ENCODE measurements around the gene ZG16. TPM values are rescaled to one million over a fixed set of nuclear protein-coding genes. Genes with fewer than 3 reads are reported as not detected.
"Not testable (repeated sequence)": the region's sequence is repeated elsewhere in the genome, so short reads cannot be mapped to it uniquely, and the experiment has no call there.

Gene ZG16, protein sequence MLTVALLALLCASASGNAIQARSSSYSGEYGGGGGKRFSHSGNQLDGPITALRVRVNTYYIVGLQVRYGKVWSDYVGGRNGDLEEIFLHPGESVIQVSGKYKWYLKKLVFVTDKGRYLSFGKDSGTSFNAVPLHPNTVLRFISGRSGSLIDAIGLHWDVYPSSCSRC
- not detected for total RNA-seq

DNA sequence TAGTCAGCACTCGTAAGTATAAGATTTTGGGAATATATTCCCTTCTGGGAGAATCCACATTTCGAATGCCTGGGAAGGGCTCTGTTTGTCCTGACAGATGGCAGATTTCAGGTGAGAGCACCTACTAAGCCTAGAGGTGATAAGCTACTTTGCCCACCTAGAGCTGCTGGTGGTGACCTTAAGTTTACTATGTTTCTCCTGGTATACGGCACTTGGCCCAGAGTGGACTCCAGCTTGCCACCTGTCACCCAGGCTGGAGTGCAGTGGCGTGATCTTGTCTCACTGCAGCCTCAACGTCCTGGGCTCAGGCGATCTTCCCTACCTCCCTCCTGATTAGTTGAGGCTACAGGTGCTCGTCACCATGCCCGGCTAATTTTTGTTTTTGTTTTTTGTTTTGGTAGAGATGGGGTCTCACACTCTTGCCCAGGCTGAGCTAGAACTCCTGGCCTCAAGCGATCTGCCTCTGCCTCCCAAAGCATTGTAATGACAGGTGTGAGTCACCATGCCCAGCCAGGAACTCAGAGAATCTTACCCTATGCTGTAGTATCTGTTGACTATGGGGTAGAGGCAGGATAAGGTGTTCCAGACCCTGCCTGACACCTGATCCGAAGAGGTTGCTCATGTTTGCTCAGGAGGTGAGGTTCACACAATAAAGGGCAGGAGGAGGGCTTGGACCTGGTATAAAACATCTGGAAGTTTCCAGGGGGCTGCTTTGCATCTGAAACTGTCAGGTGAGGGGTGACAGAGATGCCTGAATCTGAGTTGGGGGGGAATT lies at the start of gene ZG16:
Gene ZG16 (plus strand): TSS at position 681 of the 775 bp plus-strand sequence. CDS start 1,011 bp downstream, outside the sequence.
- ATAC-seq, result no peak
- intact Hi-C loops (cut with DNase I), result no loop called here
- no peak for DNase-seq (ENCODE audit: low spot score)

DNA sequence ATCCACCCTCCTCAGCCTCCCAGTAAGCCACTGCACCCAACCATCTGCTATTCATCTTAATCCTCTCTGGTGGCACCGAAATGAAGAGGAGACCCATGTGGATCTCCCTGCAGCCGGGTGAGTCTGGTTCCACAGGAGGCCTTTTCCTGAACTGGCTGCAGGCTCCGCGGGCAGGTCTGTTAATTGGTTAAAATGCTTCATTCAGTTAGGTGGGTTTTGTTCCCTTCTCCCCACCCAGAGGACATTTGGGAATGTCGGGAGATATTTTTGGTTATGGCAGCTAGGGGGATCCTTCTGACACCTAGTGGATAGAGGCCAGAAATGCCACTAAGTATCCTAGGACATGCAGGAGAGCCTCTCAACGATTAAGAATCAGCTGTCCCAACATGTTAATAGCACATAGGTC lies 48.9 kb upstream of the ZG16 start:
- DNase-seq (ENCODE audit: low spot score) (no peak), ATAC-seq (peak; percentile 73)
- intact Hi-C loops (cut with DNase I), result no loop called here

DNA sequence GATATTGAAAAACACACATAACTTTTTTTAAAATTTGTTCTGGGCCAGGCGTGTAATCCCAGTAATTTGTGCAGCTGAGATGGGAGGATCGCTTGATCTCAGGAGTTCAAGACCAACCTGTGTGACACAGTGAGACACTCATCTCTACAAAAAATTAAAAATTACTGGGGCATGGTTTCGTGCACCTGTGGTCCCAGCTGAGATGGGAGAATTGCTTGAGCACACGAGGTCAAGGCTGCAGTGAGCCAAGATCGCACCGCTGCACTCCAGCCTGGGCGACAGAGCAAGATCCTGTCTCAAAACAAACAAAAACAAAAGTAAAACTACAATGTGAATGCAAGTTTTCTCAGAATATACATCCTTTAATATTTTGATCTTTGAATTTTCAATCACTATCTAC lies 47.4 kb upstream of the ZG16 start:
- no peak for ATAC-seq
- intact Hi-C loops (cut with DNase I), result no loop called here
- DNase-seq (ENCODE audit: low spot score), result no peak

DNA sequence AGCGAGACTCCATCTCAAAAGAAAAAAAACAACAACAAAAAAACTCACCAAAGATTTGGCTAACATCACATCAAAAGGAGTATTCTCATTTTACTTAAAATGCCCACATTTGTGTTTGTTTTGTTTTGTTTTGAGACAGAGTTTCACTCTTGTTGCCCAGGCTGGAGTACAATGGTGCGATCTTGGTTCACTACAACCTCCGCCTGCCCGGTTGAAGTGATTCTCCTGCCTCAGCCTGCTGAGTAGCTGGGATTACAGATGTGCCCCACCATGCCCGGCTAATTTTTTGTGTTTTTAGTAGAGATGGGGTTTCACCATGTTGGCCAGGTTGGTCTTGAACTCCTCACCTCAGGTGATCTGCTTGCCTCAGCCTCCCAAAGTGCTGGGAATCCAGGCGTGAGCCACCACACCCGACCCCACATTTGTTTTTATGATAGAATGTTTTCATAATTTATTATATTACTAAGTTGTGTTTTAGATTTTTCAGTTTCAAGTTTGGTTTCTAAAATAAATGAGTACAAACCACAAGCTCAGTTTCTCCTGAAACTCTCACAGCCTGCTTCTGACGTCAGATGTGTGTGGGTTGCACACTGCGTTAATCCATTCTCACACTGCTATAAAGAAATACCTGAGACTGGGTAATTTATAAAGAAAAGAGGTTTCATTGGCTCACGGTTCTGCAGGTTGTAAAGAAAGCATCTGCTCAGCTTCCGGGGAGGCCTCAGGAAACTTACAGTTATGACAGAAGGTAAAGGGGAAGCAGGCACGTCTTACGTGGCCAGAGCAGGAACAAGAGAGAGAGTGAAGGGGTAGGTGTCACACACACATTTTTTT lies 46.1 kb upstream of the ZG16 start:
- DNase-seq (ENCODE audit: low spot score); intact Hi-C loops (cut with DNase I); ATAC-seq: not testable (repeated sequence)

DNA sequence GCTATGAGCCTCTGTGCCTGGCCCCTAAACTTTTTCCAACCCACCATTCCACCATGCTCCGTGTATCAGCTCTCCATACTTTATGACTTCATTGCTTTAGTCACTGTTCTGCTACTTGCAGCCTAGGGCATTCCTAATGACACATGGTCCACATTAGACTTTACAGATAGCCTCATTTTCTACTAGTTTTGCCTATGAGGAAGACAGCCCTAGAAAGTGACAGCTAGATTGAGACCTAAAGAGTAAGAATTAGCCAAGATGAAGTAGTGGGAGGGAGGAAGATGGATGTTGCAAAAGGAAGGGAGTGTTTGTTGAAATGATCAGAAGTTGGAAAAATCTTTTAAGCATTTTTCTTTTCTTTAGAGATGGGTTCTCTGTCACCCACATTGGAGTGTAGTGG lies 43.3 kb upstream of the ZG16 start:
- intact Hi-C loops (cut with DNase I), result no loop called here
- DNase-seq (ENCODE audit: low spot score) (no peak), ATAC-seq (no peak)

DNA sequence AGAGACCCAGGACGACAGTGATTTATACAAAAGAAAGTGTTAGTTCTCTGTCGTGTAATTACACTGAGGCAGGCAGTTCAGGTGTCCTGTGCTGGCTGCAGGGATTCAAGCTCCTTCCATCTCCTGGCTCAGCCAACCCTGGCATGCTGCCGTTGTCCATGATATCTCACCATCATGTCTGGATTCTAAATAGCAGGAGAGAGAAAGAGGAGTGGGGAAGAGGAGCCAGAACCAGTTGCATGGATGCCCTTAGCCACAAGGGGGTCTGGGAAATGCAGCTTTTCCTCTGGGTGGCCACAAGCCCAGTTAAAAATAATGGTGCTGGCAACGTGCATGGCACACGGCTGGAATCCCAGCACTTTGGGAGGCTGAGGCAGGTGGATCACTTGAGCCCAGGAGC lies 41.9 kb upstream of the ZG16 start:
- no peak for DNase-seq (ENCODE audit: low spot score)
- ATAC-seq, result no peak
- intact Hi-C loops (cut with DNase I), result no loop called here

DNA sequence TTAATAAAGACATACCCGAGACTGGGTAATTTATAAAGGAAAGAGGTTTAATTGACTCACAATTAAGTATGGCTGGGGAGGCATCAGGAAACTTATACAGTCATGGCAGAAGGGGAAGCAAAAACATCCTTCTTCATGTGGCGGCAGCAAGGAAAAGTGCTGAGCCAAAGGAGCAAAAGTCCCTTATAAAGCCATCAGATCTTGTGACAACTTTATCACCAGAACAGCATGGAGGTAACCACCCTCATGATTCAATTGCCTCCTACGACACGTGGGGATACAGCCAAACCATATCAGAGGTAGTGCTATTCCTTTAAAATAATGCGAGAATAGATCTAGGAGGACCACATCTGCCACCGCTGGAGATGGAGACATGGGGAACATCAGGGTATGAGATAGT lies 41.3 kb upstream of the ZG16 start:
- DNase-seq (ENCODE audit: low spot score), result no peak
- intact Hi-C loops (cut with DNase I), result no loop called here
- no peak for ATAC-seq

DNA sequence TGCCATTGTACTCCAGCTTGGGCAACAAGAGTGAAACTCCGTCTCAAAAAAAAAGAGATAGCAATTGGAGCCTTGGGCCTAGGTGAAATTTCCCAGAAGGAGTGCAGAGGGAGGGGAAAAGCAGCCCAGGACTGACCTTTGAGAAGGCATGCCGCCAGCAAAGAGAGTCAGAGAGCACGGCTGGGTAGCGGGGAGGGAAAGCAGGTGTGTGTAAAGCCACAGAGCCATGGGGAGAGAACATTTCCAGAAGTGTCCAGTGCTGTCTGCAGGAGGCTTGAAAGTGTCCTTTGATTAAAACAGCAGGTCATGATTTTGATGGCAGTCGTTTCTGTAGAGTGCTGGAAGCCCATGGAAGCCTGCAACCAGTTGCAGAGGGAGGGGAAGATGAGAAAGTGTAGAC lies 40.3 kb upstream of the ZG16 start:
- ATAC-seq, result no peak
- intact Hi-C loops (cut with DNase I), result no loop called here

DNA sequence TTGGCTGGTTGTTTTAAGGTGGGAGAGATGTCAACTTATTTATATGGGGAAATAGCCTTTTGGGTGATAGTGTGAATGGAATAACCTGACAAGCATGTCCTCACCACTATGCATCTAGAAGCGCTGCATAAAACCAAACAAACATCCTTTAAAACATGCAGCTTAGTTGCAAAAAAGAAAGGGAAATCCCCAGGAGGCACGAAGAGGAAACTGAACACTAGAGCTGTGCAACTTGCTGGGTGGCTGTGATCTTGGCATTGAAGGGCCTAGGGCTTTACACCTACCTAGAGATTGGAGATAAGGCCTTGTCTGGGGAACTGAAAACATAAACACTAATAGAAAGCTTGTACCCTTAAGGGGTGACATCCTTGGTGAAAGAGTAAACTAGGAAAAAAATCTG lies 39.5 kb upstream of the ZG16 start:
- ATAC-seq (no peak), DNase-seq (ENCODE audit: low spot score) (no peak)
- intact Hi-C loops (cut with DNase I), result no loop called here

More for the DNA sequence above, 40.3 kb upstream of the ZG16 start:
- DNase-seq (ENCODE audit: low spot score), result no peak

DNA sequence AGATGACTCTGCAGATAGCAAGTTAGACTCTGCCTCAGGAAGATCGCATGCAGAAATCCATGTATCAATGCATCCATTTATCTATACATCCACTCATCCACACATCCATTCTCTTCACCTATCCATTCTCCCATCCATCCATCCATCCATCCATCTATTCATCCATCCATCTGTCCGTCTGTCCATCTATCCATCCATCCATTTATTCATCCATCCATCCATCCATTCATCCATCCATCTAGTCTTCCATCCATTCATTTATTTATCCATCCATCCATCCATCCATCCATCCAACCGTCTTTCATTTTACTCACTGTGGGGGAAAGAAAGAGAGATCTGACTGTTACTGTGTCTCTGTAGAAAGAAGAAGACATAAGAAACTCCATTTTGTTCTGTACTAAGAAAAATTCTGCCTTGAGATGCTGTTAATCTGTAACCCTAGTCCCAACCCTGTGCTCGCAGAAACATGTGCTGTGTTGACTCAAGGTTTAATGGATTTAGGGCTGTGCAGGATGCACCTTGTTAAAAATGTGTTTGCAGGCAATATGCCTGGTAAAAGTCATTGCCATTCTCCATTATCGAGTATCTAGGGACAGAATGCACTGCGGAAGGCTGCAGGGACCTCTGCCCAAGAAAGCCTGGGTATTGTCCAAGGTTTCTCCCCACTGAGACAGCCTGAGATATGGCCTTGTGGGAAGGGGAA lies 38.0 kb upstream of the ZG16 start:
- intact Hi-C loops (cut with DNase I); ATAC-seq; DNase-seq (ENCODE audit: low spot score): not testable (repeated sequence)

DNA sequence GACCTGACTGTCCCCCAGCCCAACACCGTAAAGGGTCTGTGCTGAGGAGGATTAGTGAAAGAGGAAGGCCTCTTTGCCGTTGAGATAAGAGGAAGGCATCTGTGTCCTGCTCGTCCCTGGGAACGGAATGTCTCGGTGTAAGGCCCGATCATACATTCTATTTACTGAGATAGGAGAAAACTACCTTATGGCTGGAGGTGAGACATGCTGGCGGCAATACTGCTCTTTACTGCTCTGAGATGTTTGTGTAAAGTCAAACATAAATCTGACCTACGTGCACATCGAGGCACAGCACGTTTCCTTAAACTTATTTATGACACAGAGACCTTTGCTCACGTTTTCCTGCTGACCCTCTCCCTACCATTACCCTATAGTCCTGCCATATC lies 37.4 kb upstream of the ZG16 start:
- ATAC-seq; DNase-seq (ENCODE audit: low spot score); intact Hi-C loops (cut with DNase I): not testable (repeated sequence)

DNA sequence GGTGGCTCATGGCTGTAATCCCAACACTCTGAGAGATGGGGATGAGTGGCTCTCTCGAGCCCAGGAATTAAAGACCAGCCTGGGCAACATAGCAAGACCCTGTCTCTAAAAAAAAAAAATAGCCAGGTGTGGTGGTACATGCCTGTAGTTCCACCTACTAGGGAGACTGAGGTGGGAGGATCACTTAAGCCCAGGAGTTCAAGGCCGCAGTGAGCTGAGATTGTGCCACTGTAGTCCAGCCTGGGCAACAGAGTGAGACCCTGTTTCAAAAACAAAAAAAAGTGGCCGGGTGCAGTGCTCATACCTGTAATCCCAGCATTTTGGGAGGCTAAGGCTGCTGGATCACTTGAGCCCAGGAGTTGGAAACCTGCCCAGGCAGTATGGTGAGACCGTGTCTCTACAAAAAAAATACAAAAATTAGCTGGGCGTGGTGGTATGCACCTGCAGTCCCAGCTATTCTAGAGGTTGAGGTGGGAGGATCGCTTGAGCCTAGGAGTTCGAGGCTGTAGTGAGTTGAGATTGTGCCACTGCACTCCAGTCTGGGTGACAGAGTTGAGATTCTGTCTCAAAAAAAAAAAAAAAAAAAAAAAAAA lies 35.3 kb upstream of the ZG16 start:
- ATAC-seq (no peak), DNase-seq (ENCODE audit: low spot score) (no peak)
- intact Hi-C loops (cut with DNase I), result no loop called here

DNA sequence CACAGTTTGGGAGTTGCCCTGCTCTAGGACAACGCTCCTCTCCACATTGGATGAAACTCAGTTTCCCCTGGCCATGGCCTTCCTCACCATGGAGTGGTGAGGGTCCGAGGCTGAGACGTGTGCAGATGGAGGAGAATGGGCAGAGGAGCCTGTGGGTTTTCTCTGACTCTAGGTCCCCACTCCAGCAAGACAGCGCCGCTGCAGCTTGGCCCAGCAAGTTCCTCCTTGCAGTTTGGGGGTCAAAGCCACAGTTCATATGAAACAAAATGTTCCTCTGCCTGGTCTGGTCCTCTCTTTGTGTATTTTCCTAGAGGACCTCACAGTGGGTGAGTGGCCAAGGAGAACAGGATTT lies 34.6 kb upstream of the ZG16 start:
- DNase-seq (ENCODE audit: low spot score) (no peak), ATAC-seq (no peak)
- intact Hi-C loops (cut with DNase I), result no loop called here

DNA sequence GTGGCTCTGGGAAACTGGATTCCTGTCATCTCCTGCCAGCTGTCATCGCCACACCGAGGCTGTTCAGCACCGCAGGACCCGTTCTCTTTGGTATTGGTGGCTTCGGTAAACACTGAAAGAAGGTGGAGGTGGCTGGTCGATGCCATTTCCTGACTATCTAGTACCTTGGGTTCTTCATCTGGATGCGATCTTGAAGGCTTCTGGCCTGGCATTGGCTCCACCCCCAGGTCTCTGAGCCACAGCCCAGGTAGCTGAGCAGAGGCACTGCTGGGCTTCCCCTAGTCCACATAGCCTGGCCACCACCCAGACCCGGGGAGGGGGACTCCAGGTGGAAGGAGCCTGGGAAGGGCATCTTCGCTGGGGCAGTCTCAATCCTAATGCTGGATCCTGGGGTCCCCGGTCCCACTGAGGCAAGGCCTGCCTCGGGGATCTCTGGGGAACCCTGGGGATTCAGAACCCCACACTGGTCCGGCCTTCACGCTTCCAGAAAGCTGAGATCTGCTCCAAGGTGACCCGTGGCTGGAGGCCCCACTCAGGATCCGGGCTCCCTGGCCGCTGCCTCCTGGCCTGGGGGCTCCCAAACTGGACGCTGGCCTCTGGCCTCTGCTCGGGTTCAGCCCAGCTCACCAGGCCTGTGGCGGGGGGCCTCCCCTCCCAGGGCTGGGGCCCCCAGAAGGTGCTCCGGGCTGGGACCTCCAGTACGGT lies 34.1 kb upstream of the ZG16 start:
- no peak for ATAC-seq
- intact Hi-C loops (cut with DNase I), result no loop called here
- DNase-seq (ENCODE audit: low spot score), result no peak

DNA sequence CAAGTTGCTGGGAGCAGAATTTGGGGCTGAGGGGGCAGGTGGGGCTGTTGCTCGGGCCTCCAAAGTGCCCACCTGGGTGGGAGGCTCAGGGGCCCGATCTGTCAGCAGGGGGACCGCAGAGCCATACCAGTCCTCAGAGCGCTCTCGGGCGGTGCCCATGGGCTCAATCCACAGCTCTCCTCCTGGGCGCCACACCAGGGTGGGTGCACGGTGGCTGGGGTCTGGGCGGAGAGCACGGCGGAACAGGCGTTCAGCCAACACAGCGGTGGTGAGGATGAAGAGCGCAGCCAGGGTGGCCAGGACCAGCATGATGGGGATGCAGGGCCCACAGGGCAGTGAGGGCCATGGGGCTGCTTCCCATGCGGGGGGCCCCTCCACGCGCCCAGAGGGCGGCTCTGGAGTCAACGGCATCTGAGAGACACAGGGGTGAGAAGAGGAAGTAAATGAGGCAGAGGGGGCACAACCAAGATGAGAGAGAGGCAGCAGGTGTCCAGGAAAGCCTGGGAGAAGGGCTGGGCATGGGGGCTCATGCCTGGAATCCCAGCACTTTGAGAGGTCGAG lies 33.4 kb upstream of the ZG16 start:
- ATAC-seq, result peak; percentile 21

DNA sequence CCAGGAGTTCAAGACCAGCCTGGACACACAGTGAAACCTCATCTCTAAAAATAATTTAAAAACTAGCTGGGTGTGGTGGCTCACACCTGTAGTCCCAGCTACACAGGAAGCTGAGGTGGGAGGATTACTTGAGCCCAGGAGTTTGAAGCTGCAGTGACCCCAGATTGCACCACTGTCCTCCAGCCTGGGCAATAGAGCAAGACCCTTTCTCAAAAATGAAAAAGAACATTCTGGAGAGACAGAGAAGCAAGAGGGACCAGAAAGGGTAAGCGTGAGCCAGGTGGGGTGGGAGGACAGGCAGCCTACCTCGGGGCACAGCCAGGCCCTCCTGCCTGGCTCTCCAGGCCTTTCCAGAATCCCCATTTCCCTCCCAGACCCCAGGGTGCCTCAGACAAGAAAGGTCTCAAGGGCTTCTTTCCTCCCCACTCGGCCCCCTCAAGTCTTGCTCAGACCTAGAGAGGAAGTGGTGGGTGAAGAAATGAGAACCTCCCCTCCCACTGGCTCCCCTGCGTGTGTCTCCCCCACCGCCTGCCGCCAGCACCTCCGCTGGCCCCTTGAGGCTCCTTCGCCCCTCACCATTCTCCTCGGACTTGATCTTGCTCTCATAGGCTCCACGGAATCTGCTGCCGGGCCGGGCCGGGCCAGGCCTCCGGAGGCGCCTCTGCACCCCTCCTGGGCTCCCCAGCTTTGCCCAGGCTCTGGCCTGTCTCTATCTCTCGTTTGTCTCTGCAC lies 32.8 kb upstream of the ZG16 start:
- intact Hi-C loops (cut with DNase I), result no loop called here
- DNase-seq (ENCODE audit: low spot score) (no peak), ATAC-seq (peak; percentile 45)

More for the DNA sequence above, 33.4 kb upstream of the ZG16 start:
- intact Hi-C loops (cut with DNase I), result no loop called here
- no peak for DNase-seq (ENCODE audit: low spot score)

DNA sequence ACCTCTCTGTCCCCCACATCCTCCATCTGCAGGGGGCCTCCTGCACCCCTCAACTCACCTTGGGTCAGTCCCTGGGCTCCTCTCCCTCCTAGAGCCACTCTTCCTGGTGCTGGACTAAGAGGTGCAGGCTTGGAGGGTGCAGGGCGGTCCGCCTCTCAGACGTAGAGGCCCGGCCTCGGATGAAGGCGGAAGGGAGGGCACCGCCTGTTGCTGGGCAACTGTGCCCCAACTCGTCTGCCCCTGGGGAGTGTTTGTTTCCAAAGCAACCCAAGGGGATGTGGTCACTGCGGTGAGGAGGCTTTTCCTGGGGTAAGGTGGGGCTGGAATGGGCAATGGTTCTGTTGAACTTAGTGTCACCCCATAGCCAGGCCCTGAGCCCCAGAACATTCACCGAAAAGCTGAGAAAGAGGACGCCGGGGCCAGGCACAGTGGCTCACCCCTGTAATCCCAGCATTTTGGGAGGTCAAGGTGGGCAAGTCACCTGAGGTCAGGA lies 32.2 kb upstream of the ZG16 start, which contains the start of gene C16orf54:
Gene C16orf54 (minus strand): TSS at position 138 of the 493 bp plus-strand sequence. CDS start 1,039 bp downstream, outside the sequence.
- intact Hi-C loops (cut with DNase I), result no loop called here
- DNase-seq (ENCODE audit: low spot score), result peak; percentile 72
- ATAC-seq, result peak; percentile 89

All from sciatic nerve (tissue), 2 donors.